Ramos (cell line): ENCODE measurements around the gene KLC4.
"Not testable (repeated sequence)": the region's sequence is repeated elsewhere in the genome, so short reads cannot be mapped to it uniquely, and the experiment has no call there.

ENCODE experiments used
- in situ Hi-C: fragments of 300-500 bp; cut with MboI; formaldehyde crosslinking; loops from one replicate; pipeline ENCODE4 v1.14.3; 2022; ENCODE audit warnings: low sequenced_read_pairs; ENCODE audit not compliant: unreplicated experiment

Gene KLC4

DNA sequence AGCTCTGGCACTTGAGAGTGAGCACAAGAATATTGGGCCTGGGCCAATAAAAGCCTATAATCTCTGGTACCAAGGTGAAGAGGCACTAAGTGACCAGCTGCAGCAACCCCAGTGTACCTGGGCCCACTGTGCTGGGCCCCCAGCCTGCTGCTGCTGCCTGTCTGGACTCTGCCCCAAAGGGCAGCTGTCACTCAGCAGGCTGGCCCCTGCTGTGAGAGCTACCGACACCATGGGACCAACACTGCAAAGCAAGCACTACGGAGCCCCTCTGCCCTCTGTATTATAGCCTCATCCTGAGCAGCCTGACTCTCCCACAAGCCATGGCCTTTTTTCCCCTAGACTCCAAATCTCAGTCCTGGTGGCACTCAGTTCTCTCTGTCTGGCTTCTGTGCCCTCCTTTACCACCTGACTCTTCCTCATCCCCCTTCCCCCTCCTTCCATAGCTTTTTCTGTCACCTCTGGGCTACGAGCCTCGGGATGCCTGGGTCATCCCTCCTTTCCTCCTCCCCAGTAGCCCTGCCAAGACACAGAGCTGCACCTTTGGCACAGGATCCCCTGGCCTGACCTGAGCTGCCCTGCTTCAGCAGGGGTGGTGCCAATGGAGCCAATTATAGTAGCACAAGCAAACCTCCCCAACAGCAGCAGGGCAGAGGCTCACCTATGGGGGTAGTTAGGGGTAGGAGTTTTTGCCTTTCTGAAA is 23.8 kb upstream of the KLC4 start:
- in situ Hi-C loops, result no loop called here

GRCh38 chr6:43036712-43037111 is 22.7 kb upstream of the KLC4 start:
- in situ Hi-C loops, result no loop called here

DNA sequence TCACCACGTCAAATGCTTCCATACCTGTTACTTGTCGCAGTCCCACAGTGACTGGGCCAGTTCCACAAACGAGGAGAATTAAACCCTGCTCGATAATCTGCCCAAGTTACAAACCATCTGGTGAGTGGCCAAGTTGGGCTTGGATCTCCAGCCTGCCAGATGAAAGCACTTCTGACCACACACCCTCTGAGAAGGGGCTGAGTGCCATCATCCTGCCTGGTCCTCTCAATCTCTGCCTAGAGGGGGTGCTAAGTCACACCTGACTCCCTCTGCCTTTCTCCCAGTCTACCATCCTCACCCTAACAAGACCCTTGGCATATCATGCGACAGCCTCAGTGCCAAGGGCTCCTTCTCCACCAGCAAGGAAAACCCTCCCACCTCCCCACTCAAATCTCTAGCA is 22.2 kb upstream of the KLC4 start:
- in situ Hi-C loops, result no loop called here

- in situ Hi-C loops, result no loop called here
Measured at GRCh38 chr6:43037706-43038105, 21.7 kb upstream of the KLC4 start.

DNA sequence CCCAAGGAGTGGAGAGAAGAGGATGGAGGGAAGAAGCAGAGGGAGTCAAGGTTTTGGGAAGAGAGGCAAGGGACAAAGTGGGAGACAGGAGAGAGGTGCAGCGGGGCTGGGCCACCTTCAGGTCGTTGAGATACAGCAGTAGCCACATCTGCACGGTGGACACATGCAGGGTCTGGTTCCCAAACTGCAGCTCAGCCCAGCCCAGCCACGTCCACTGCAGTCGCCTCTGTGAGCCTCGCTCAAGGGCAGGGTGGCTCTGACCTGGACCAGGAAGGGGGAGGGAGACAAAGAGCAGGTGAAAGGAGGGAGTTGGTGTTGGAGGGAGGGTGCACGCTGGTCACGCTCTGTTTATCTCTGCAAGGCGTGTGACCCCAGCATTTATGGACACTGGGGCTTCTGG is 20.7 kb upstream of the KLC4 start:
- in situ Hi-C loops, result no loop called here

DNA sequence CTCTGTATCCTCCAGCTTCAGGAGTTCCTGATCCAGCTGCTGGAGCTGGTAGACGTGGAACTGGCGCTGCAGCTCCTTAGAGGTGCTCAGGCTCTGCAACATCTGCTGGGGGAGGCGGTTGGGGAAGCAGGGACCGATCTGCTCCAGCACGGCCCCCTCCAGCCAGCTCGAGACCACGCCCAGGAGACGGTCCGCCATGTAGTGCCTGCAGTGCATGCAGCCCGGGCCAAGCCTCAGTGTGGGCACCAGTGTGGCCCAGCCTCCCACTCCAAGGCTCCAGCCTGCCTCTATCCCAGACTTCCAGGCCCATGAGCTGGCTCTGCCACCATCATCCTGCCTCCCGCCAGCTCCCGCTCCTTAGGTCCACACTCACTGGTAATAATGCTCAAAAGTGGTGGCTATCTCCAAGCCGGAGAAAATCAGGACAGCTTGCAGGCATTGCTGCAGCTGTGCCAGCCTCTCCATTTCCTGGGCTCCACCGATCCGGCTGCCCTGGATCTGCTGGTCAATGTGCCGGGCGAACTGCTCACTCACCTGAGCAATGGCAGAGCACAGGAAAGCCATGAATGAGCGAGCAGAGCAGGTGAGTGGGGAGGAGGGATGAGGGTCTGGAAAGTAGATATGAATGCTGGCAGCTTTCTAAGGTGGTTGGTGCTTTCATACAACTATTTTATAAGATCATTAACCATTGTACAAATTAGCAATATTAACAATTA is 18.7 kb upstream of the KLC4 start:
- in situ Hi-C loops, result no loop called here

DNA sequence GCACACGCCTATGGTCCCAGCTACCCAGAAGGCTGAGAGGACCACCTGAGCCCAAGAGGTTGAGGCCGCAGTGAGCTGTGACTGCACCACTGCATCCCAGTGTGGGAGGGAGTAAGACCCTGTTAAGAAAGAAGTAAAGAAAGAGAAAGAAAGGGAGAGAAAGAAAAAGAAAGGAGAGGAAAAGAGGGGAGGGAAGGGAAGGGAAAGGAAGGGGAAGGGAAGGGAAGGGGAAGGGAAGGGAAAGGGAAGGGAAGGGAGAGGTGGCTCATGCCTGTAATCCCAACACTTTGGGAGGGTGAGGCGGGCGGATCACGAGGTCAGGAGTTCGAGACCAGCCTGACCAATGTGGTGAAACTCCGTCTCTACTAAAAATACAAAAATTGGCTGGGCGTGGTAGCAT is 18.0 kb upstream of the KLC4 start:
- in situ Hi-C loops, result not testable (repeated sequence)

DNA sequence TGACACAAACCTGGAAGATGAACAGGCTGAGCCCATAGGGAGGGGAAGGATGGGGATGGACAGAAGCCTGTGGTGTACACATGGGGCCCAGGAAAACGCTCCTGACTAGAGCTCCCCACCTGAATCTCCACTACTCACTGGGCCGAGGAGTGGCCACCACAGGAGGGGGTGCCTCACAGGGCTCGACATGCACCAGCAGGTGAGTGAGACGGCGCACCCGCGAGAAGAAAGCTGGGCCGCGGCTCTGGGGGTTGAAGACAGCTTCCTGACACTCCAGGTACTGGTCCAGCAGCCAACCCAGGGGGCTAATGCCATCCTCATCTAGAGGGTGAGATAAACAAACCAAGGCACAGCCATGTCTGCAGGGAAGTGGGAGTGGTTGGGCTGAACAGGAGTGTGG is 16.1 kb upstream of the KLC4 start:
- in situ Hi-C loops, result no loop called here

DNA sequence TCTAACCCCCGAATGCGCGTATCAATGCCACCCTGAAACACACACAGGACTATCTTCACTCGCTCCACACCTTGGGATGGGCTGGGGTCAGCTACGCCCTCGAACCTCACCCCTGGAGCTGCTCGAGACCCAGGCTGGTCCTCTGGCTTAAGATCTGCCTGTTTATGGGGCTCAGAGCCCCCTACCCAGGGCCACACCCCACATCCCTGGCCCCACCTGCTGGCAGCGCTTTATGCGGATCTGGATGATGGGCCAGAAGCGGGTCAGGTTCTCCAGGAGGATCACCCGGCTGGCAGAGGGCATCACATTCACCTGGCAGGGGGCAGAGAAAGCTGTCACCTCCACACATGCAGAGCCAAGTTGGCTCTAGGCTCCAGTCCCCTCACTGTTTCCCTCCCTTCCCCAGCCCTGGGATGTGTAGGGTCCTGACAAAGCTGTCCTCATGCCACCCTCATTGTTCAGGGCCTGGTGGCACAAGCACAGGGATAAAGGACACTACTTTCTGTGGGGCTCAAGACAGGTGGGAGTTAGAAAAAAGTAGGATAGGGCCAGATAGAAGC is 14.0 kb upstream of the KLC4 start:
- in situ Hi-C loops, result no loop called here

DNA sequence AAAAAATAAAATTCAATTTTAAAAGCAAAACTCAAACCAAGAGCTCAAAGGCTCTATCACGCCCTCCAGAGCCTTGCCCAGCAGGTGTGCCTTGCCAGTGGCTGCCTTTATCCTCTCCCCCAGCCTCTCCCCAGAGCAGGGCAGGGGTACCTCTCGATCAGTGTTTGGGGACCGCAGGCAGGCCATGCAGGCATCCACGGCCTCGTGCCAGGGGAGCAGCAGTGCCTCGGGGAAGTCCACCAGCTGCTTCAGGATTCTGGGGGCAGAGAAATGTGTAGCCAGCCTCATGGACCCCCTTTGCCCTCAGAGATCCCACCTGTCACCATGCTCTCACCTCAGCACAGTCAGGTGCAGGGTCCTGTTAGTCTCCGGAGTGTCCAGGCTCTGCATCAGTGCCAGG is 11.4 kb upstream of the KLC4 start:
- in situ Hi-C loops, result no loop called here

GRCh38 chr6:43050981-43051380 is 8.4 kb upstream of the KLC4 start:
- in situ Hi-C loops, result no loop called here

DNA sequence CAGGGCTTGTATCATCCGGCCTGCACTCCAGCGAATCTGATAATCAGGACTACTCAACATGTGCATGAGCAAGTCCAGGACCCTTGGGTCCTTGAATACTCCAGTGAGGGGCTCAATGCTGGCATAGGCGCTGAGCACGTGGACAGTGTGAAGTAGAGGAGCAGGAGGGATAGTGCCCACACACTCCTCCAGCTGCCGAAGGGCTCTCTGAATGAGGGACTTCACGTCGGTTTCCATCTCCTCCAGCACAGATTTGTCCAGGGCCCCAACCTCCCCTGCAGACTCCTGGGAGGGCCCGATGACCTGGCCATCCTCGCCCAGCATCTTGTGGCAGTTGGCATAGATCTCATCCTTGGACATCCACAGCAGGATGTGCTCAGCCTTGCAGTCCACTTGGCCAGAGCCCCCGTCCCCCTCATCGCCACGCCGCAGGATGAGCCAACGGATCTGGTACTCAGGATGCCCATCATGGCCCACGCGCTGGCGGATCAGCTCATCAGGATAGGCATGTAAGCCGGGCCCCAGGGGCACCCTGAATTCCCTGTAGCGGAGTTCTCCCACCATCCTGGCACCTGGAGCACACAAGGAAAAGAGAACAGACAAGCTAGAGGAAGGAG is 7.1 kb upstream of the KLC4 start:
- in situ Hi-C loops, result no loop called here

DNA sequence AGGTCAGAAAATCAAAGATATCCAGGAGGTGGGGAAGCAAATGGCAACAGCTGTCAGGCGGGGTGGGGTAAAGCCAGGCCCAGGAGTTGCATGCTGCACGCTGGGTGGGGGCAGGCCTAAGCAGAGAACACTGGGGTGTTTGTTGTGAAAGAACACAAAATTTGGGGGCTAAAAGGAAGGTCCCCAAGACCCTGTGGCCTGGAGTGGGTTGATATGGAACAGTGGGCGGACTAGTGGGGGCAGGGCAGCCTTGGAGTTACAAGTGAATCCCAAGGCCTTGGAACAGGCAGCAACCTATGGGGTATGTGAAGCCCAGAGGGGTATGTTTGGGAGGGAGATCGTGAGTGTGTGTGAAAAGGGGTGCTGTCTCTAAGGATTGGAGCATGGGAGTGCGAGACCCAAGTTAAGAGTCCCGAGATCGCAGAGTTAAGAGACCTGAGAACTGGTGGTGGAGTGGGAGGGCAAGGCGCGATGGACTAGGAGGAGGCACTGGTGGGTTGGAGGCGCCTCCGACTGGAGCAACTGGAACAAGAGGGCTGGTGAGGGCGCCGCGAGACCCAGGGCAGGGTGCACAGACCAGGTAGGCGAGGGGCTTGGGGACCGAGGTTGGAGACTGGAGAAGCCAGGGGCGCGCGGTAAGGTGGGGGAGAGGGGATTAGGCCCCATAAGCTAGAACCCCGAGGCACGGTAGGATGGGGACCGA is 6.4 kb upstream of the KLC4 start:
- in situ Hi-C loops, result no loop called here

- in situ Hi-C loops, result no loop called here
Measured at GRCh38 chr6:43053545-43054205, 5.8 kb upstream of the KLC4 start, which contains the start of gene CUL7. Gene CUL7 (minus strand): TSS chr6:43053851. CDS start chr6:43052788, 1,063 bp downstream.

GRCh38 chr6:43054206-43054943 is 5.1 kb upstream of the KLC4 start:
- in situ Hi-C loops, result no loop called here

DNA sequence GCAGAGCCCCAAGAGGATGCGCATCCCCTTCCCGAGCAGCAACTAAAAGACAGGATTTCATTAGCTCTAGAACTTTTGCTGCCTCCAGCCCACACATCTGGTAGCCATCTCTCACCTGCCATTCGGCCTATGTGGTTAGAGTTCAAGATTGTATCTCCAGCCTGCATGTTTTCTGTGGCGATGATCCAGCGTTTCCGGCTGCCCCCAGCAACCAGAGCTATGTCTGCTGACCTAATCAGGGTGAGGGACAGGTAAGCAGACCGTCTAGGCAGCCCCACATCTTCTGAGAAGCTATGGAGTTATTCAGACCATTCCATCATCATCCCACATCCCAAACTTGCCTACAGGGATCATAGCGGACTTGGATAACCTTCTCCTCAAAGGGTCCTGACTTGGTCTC is 3.5 kb upstream of the KLC4 start:
- in situ Hi-C loops, result no loop called here

- in situ Hi-C loops, result no loop called here
Measured at GRCh38 chr6:43058531-43058930, 900 bp upstream of the KLC4 start.

- in situ Hi-C loops, result no loop called here
Measured at GRCh38 chr6:43060034-43060754, 763 bp downstream of the KLC4 start.
